ENCODE measurements around the gene LCN6. TPM values are rescaled to one million over a fixed set of nuclear protein-coding genes. Genes with fewer than 3 reads are reported as not detected.
"Not testable (repeated sequence)": the region's sequence is repeated elsewhere in the genome, so short reads cannot be mapped to it uniquely, and the experiment has no call there.

LCN6 gene, protein sequence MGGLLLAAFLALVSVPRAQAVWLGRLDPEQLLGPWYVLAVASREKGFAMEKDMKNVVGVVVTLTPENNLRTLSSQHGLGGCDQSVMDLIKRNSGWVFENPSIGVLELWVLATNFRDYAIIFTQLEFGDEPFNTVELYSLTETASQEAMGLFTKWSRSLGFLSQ
- total RNA-seq (1 to 10 TPM in 4 of 6 donors, not detected in 2; 1.1 to 5.2 (median 3.2) TPM), polyA plus RNA-seq (10 to 100 TPM; 13.0 to 25.6 TPM)

GRCh38 chr9:136748201-136748600 lies at the start of gene LCN6:
TSS of gene LCN6 (minus strand) at chr9:136748525. CDS start at chr9:136748483, 42 bp downstream.
- H3K36me3 ChIP-seq: no peaks in the 10 kb centered on the region
- WGBS, 2 donors: 66 to 68% methylated on average over 8 of the region's 8 CpGs
- TF ChIP-seq, protein P1, sequence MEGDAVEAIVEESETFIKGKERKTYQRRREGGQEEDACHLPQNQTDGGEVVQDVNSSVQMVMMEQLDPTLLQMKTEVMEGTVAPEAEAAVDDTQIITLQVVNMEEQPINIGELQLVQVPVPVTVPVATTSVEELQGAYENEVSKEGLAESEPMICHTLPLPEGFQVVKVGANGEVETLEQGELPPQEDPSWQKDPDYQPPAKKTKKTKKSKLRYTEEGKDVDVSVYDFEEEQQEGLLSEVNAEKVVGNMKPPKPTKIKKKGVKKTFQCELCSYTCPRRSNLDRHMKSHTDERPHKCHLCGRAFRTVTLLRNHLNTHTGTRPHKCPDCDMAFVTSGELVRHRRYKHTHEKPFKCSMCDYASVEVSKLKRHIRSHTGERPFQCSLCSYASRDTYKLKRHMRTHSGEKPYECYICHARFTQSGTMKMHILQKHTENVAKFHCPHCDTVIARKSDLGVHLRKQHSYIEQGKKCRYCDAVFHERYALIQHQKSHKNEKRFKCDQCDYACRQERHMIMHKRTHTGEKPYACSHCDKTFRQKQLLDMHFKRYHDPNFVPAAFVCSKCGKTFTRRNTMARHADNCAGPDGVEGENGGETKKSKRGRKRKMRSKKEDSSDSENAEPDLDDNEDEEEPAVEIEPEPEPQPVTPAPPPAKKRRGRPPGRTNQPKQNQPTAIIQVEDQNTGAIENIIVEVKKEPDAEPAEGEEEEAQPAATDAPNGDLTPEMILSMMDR (IDR thresholded peaks at IDR 0.05): no peak
- H3K9me3 ChIP-seq: no peaks in the 10 kb centered on the region
- DNase-seq: no peak
- no peak for FAIRE-seq
- H3K4me1 ChIP-seq: peaks cover 0 to 10% (median 0%) of the 10 kb centered on the region in 3 donors
- no peak for ATAC-seq
- intact Hi-C loops (cut with DNase I): no loop called here
- H3K27me3 ChIP-seq: no peaks in the 10 kb centered on the region
- H3K27ac ChIP-seq: no peak within 1 kb of the TSS
- H3K4me3 ChIP-seq: no peak within 1 kb of the TSS

GRCh38 chr9:136796775-136797347 lies 48.5 kb upstream of the LCN6 start:
- H3K36me3 ChIP-seq, H3K4me3 ChIP-seq, H3K27me3 ChIP-seq, ATAC-seq, FAIRE-seq, H3K9me3 ChIP-seq: not testable (repeated sequence)
- Histone ChIP-seq H3K27ac (peak overlapping the region in 1 of 4 donors; percentile 50), H3K4me1 (peaks cover 39 to 45% (median 43%) of the 10 kb centered on the region in 3 donors)
- peak in 2 of 6 donors; percentile 49 to 61 for DNase-seq
- intact Hi-C loops (cut with DNase I): loop anchor here in 2 of 3 donors (10.0 kb wide), 2 partner anchors 48 to 148 kb away; partner anchors contain the start of genes AJM1 (in 1 of the 2), C8G (in 1 of the 2), FBXW5 (in 1 of the 2) and PHPT1 (in 1 of the 2)
- WGBS, 2 donors: 2 to 3% methylated on average over 10 of the region's 10 CpGs

GRCh38 chr9:136796238-136796774 lies 48.0 kb upstream of the LCN6 start, which contains the start of gene CCDC183:
TSS of gene CCDC183 (plus strand) at chr9:136796338. CDS start at chr9:136796398, 60 bp downstream.
- TF ChIP-seq, protein P1 (IDR thresholded peaks at IDR 0.05): no peak
- H3K9me3 ChIP-seq: no peaks in the 10 kb centered on the region
- H3K4me1 ChIP-seq: peaks cover 39 to 45% (median 43%) of the 10 kb centered on the region in 3 donors
- H3K4me3 ChIP-seq: no peak within 1 kb of the TSS
- intact Hi-C loops (cut with DNase I): loop anchor here in 2 of 3 donors (10.0 kb wide), 2 partner anchors 48 to 148 kb away; partner anchors contain the start of genes AJM1 (in 1 of the 2), C8G (in 1 of the 2), FBXW5 (in 1 of the 2) and PHPT1 (in 1 of the 2)
- ATAC-seq (no peak), FAIRE-seq (no peak), DNase-seq (peak in 2 of 6 donors; percentile 45 to 48)
- H3K27me3 ChIP-seq: no peaks in the 10 kb centered on the region
- H3K36me3 ChIP-seq: no peaks in the 10 kb centered on the region
- 39 to 43% methylated on average over 5 of the region's 5 CpGs for WGBS, 2 donors
- H3K27ac ChIP-seq: peak within 1 kb of the TSS in 1 of 4 donors; percentile 50

GRCh38 chr9:136795000-136795348 lies 46.6 kb upstream of the LCN6 start:
- no peaks in the 10 kb centered on the region for H3K9me3 ChIP-seq
- no peak for DNase-seq
- intact Hi-C loops (cut with DNase I): loop anchor here in 2 of 3 donors (10.0 kb wide), 2 partner anchors 50 to 150 kb away; partner anchors contain the start of genes AJM1 (in 1 of the 2), C8G (in 1 of the 2), FBXW5 (in 1 of the 2) and PHPT1 (in 1 of the 2)
- ATAC-seq: no peak
- H3K4me1 ChIP-seq: peaks cover 45 to 50% (median 47%) of the 10 kb centered on the region in 3 donors
- no peaks in the 10 kb centered on the region for H3K27me3 ChIP-seq
- WGBS, 2 donors: 75 to 85% methylated on average over 6 of the region's 6 CpGs
- no peaks in the 10 kb centered on the region for H3K36me3 ChIP-seq
- H3K27ac ChIP-seq: no peak overlapping the region
- H3K4me3 ChIP-seq: no peak overlapping the region
- FAIRE-seq: no peak
- TF ChIP-seq, protein P1 (IDR thresholded peaks at IDR 0.05): no peak

DNA sequence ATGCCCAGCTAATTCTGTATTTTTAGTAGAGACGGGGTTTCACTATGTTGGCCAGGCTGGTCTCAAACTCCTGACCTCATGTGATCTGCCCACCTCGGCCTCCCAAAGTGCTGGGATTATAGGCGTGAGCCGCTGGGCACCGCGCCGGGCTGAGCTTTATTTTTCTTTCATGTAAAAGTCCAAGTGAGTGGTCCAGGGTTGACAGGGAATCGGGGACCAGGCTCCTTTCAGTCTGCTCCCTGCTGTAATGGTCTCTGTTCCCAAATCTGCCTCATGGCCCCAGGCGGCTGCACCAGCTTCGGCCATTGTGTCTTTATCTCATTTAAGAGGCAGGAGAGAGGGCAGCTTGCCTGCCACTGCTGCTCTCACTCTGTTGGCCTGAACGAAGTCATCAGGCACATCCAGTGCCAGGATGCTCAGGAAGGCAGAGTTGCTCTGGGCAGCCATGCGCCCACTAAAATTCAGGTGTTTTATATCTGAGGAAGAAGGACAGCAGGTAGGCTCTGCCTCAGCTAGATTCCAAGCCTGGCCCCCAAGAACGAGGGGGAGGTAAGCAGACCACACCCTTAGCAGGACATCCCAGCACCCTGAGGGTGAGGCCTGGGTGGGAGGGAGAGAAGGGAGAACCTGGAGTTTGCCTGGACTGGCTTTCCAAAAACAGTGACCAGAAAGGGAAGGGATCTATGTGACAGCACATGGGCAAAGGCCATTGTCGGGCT lies 46.1 kb upstream of the LCN6 start:
- FAIRE-seq: no peak
- ATAC-seq: no peak
- WGBS, 2 donors: 85 to 89% methylated on average over 14 of the region's 14 CpGs
- no peaks in the 10 kb centered on the region for H3K9me3 ChIP-seq
- no peak overlapping the region for H3K27ac ChIP-seq
- no peaks in the 10 kb centered on the region for H3K27me3 ChIP-seq
- intact Hi-C loops (cut with DNase I): loop anchor here in 2 of 3 donors (10.0 kb wide), 2 partner anchors 50 to 150 kb away; partner anchors contain the start of genes AJM1 (in 1 of the 2), C8G (in 1 of the 2), FBXW5 (in 1 of the 2) and PHPT1 (in 1 of the 2)
- peak in 1 of 6 donors; percentile 31 for DNase-seq
- no peaks in the 10 kb centered on the region for H3K36me3 ChIP-seq
- peaks cover 49 to 53% (median 50%) of the 10 kb centered on the region in 3 donors for H3K4me1 ChIP-seq
- TF ChIP-seq, protein P1 (IDR thresholded peaks at IDR 0.05): no peak
- H3K4me3 ChIP-seq: no peak overlapping the region

Measured in pancreas (tissue), 10 donors.